HG02884 (cell line): ENCODE measurements around the gene REC114.
"Not testable (repeated sequence)": the region's sequence is repeated elsewhere in the genome, so short reads cannot be mapped to it uniquely, and the experiment has no call there.

ENCODE experiments used
- ATAC-seq: cut with Tn5 transposase; IDR thresholded peaks from one replicate; pipeline ENCODE4 v1.9.1; 2021; ENCODE audit warnings: mild to moderate bottlenecking, moderate library complexity; ENCODE audit not compliant: unreplicated experiment

REC114 gene

GRCh38 chr15:73442968-73443367, at the start of gene REC114:
REC114 (plus strand) TSS chr15:73443164; CDS start chr15:73443186, 22 bp downstream.
- ATAC-seq: no peak

GRCh38 chr15:73393336-73393735, 49.6 kb upstream of the REC114 start:
- no peak for ATAC-seq

- no peak for ATAC-seq
Measured at GRCh38 chr15:73394782-73395181, 48.2 kb upstream of the REC114 start.

- no peak for ATAC-seq
Measured at GRCh38 chr15:73395671-73396070, 47.3 kb upstream of the REC114 start.

- no peak for ATAC-seq
Measured at GRCh38 chr15:73397461-73397860, 45.5 kb upstream of the REC114 start.

GRCh38 chr15:73398861-73399260, 44.1 kb upstream of the REC114 start:
- ATAC-seq: no peak

- ATAC-seq: not testable (repeated sequence)
Measured at GRCh38 chr15:73400222-73400621, 42.7 kb upstream of the REC114 start.

GRCh38 chr15:73403171-73403570, 39.8 kb upstream of the REC114 start:
- no peak for ATAC-seq

- no peak for ATAC-seq
Measured at GRCh38 chr15:73414876-73415275, 28.1 kb upstream of the REC114 start.

GRCh38 chr15:73424506-73424905, 18.5 kb upstream of the REC114 start:
- no peak for ATAC-seq

GRCh38 chr15:73425510-73425909, 17.5 kb upstream of the REC114 start:
- no peak for ATAC-seq

- no peak for ATAC-seq
Measured at GRCh38 chr15:73426323-73426994, 16.5 kb upstream of the REC114 start.

- ATAC-seq: not testable (repeated sequence)
Measured at GRCh38 chr15:73431329-73431728, 11.6 kb upstream of the REC114 start.

GRCh38 chr15:73433873-73434272, 9.1 kb upstream of the REC114 start:
- no peak for ATAC-seq

- ATAC-seq: no peak
Measured at GRCh38 chr15:73436613-73437012, 6.4 kb upstream of the REC114 start.

- ATAC-seq: no peak
Measured at GRCh38 chr15:73437543-73438109, 5.3 kb upstream of the REC114 start.

GRCh38 chr15:73438651-73439050, 4.3 kb upstream of the REC114 start:
- no peak for ATAC-seq

GRCh38 chr15:73440571-73440970, 2.4 kb upstream of the REC114 start:
- no peak for ATAC-seq

GRCh38 chr15:73442421-73442820, 543 bp upstream of the REC114 start:
- ATAC-seq: no peak

- not testable (repeated sequence) for ATAC-seq
Measured at GRCh38 chr15:73447471-73447870, 4.5 kb downstream of the REC114 start.

- ATAC-seq: not testable (repeated sequence)
Measured at GRCh38 chr15:73448158-73448758, 5.3 kb downstream of the REC114 start.

- not testable (repeated sequence) for ATAC-seq
Measured at GRCh38 chr15:73449980-73450379, 7.0 kb downstream of the REC114 start.
